Keratinocyte (primary cell): ENCODE measurements around the gene SERGEF.

Experiments used
- EZH2 ChIP-seq: IDR thresholded peaks from one replicate; pipeline ENCODE4 v1.6.1; 2012; ENCODE audit warnings: inconsistent platforms, mild to moderate bottlenecking, low read length, moderate library complexity
- TF ChIP-seq, protein P1 (sequence below), 3 experiments: IDR thresholded peaks in 1 of 3; conservative IDR thresholded peaks in 1 of 3; optimal IDR thresholded peaks in 1 of 3; 2 replicates in 2 of 3; 3 replicates in 1 of 3; pipeline versions ENCODE3 to v1.5.1; 2011; ENCODE audit warnings: low read length in 3 of 3, mild to moderate bottlenecking in 3 of 3, moderate library complexity in 2 of 3, control low read depth in 1 of 3, inconsistent platforms in 1 of 3; ENCODE audit not compliant: insufficient read depth in 2 of 3; ENCODE audit errors: extremely low read depth in 1 of 3

GRCh38 chr11:17783878-17784277 is 229.0 kb downstream of the SERGEF start:
- TF ChIP-seq, protein P1, sequence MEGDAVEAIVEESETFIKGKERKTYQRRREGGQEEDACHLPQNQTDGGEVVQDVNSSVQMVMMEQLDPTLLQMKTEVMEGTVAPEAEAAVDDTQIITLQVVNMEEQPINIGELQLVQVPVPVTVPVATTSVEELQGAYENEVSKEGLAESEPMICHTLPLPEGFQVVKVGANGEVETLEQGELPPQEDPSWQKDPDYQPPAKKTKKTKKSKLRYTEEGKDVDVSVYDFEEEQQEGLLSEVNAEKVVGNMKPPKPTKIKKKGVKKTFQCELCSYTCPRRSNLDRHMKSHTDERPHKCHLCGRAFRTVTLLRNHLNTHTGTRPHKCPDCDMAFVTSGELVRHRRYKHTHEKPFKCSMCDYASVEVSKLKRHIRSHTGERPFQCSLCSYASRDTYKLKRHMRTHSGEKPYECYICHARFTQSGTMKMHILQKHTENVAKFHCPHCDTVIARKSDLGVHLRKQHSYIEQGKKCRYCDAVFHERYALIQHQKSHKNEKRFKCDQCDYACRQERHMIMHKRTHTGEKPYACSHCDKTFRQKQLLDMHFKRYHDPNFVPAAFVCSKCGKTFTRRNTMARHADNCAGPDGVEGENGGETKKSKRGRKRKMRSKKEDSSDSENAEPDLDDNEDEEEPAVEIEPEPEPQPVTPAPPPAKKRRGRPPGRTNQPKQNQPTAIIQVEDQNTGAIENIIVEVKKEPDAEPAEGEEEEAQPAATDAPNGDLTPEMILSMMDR (optimal IDR thresholded peaks at IDR 0.05 in 1 of 3, IDR thresholded peaks at IDR 0.05 in 1 of 3, conservative IDR thresholded peaks at IDR 0.05 in 1 of 3; ENCODE audit: extremely low read depth in 1 of 3, insufficient read depth in 2 of 3, low read length in 3 of 3) = no peak
- TF ChIP-seq EZH2 = no peak
